Neural progenitor cell (in vitro differentiated cells): ENCODE results near the gene CHERP.

ENCODE experiments used
- EZH2 ChIP-seq: fragments of 200-600 bp; sonication (generic); IDR thresholded peaks from 2 replicates; pipeline ENCODE4 v1.6.1; 2017; ENCODE audit warnings: antibody characterized with exemption, mild to moderate bottlenecking, moderate library complexity
- EZH2phosphoT487 ChIP-seq: fragments of 200-600 bp; sonication (generic); IDR thresholded peaks from 2 replicates; pipeline ENCODE4 v1.6.1; 2017; ENCODE audit warnings: antibody characterized with exemption
- TF ChIP-seq, protein P1 (sequence below): fragments of 200-600 bp; sonication (generic); IDR thresholded peaks from 2 replicates; pipeline ENCODE4 v1.5.1; 2017; ENCODE audit warnings: antibody characterized with exemption, mild to moderate bottlenecking

GRCh38 chr19:16577531-16577985 is 35.3 kb upstream of the CHERP start:
- TF ChIP-seq, protein P1, sequence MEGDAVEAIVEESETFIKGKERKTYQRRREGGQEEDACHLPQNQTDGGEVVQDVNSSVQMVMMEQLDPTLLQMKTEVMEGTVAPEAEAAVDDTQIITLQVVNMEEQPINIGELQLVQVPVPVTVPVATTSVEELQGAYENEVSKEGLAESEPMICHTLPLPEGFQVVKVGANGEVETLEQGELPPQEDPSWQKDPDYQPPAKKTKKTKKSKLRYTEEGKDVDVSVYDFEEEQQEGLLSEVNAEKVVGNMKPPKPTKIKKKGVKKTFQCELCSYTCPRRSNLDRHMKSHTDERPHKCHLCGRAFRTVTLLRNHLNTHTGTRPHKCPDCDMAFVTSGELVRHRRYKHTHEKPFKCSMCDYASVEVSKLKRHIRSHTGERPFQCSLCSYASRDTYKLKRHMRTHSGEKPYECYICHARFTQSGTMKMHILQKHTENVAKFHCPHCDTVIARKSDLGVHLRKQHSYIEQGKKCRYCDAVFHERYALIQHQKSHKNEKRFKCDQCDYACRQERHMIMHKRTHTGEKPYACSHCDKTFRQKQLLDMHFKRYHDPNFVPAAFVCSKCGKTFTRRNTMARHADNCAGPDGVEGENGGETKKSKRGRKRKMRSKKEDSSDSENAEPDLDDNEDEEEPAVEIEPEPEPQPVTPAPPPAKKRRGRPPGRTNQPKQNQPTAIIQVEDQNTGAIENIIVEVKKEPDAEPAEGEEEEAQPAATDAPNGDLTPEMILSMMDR = no peak
- TF ChIP-seq EZH2 = no peak
- no peak for TF ChIP-seq EZH2phosphoT487
